ENCODE measurements around the gene KRT7.

Gene KRT7

DNA sequence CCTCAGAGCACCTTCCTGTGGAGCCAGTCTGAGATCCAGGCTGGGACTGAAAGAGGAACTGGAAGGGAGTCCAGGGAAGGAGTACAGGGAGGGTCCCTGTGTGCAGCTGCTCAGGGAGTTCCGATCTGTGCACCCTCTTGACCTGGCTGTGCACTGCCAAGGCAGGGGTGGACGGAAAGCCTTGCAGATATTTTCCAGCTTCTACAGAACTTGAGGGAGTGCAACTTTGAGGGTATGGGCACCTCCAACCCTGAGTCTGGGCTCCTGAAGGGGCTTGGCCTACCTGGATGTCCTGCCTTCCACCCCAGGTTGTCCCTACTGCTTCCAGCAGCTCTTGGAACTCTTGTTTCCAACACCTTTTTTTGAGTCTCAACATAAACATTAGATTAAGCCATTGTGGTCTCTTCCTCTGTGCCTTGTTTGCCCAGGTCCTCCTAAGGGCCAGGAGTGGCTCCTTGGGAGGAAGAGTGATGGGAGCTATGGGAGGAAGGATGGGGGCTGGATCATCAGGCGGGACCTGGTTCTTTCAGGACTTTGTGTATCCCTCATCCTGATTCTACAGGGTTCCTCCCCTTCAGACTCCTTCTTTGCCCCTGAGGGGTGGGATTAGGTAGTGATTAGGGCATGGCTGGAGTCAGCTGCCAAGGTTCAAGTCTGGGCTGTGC is 3.5 kb downstream of the KRT7 start:
- TF ChIP-seq TAF1 (IDR thresholded peaks at IDR 0.05; ENCODE audit: borderline replicate concordance, insufficient read depth, low read length) (no peak), POLR2AphosphoS5 (IDR thresholded peaks at IDR 0.05; ENCODE audit: low read depth, low read length) (no peak), SIN3A (IDR thresholded peaks at IDR 0.05; ENCODE audit: borderline replicate concordance, insufficient read depth, low read length) (no peak), FOXP2 (optimal IDR thresholded peaks at IDR 0.05; ENCODE audit: borderline replicate concordance, extremely low read depth, extremely low read length, insufficient read depth) (no peak)
- TF ChIP-seq, protein P1, sequence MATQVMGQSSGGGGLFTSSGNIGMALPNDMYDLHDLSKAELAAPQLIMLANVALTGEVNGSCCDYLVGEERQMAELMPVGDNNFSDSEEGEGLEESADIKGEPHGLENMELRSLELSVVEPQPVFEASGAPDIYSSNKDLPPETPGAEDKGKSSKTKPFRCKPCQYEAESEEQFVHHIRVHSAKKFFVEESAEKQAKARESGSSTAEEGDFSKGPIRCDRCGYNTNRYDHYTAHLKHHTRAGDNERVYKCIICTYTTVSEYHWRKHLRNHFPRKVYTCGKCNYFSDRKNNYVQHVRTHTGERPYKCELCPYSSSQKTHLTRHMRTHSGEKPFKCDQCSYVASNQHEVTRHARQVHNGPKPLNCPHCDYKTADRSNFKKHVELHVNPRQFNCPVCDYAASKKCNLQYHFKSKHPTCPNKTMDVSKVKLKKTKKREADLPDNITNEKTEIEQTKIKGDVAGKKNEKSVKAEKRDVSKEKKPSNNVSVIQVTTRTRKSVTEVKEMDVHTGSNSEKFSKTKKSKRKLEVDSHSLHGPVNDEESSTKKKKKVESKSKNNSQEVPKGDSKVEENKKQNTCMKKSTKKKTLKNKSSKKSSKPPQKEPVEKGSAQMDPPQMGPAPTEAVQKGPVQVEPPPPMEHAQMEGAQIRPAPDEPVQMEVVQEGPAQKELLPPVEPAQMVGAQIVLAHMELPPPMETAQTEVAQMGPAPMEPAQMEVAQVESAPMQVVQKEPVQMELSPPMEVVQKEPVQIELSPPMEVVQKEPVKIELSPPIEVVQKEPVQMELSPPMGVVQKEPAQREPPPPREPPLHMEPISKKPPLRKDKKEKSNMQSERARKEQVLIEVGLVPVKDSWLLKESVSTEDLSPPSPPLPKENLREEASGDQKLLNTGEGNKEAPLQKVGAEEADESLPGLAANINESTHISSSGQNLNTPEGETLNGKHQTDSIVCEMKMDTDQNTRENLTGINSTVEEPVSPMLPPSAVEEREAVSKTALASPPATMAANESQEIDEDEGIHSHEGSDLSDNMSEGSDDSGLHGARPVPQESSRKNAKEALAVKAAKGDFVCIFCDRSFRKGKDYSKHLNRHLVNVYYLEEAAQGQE (IDR thresholded peaks at IDR 0.05; ENCODE audit: insufficient read depth in 1 of 2, low read depth in 2 of 2, low read length in 2 of 2), result no peak

DNA sequence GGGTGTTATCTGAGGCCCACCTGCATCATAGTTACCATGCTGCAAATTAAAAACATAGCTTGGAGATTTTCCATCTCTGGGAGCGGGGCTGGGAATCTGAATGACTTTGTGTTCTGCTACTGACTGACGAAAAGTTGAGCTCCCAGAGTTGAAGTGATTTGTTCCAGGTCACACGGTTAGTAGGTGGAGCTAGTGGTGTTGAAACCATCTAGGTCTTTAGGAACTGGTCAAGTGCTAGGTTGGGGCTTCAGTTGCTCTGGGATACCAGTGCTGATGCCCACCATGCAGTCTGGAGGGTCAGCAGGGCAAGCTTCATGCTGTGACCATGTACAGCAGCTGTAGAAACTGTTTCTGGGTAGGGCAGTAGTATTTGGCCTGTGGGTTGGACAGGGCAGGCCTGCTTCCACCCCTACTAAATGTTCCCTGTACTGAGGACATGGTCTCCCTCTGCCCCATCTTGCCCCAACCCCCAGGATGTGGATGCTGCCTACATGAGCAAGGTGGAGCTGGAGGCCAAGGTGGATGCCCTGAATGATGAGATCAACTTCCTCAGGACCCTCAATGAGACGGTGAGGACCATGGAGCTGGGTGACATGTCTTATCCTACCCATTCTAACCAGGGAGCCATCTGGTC is 5.3 kb downstream of the KRT7 start:
- TF ChIP-seq SIN3A (IDR thresholded peaks at IDR 0.05; ENCODE audit: borderline replicate concordance, insufficient read depth, low read length) (no peak), FOXP2 (optimal IDR thresholded peaks at IDR 0.05; ENCODE audit: borderline replicate concordance, extremely low read depth, extremely low read length, insufficient read depth) (no peak), TAF1 (IDR thresholded peaks at IDR 0.05; ENCODE audit: borderline replicate concordance, insufficient read depth, low read length) (no peak), POLR2AphosphoS5 (IDR thresholded peaks at IDR 0.05; ENCODE audit: low read depth, low read length) (no peak)
- TF ChIP-seq, protein P1 (IDR thresholded peaks at IDR 0.05; ENCODE audit: insufficient read depth in 1 of 2, low read depth in 2 of 2, low read length in 2 of 2), result no peak

DNA sequence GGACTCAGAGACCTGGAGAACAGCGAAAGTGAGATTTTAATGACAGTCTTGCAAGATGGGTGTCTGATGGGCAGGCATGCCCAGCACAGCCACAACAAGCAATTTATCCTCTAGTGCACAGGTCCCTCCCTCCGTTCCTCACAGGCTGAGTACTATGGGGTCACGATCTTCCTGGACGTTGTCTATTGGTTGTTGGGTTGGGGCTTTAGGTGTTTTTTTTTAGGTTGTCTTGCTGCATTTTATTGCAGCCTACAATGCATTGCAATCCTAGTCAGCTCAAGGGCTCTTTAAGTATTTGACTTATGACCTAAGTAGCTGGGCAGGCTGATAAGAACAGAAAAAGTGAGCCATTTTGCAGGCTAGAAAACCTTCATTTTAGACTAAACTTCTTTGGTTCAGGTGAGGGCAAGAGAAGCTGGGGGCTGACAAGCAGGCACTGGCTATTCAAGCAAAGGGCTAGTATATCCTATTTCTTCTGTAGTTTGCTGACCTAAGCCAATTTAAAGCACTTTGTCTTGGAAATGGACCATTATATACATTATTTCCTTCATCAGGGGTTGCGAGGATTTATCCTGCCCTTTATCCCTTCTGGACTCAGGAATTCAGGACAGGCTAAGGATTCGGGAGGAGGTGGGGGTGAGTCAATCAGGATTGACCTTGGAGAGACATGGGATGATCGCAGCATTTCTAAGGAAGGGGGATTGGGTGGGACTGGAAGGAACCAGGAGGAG is 6.0 kb downstream of the KRT7 start:
- TF ChIP-seq, protein P1 (IDR thresholded peaks at IDR 0.05; ENCODE audit: insufficient read depth in 1 of 2, low read depth in 2 of 2, low read length in 2 of 2), result no peak
- TF ChIP-seq FOXP2 (optimal IDR thresholded peaks at IDR 0.05; ENCODE audit: borderline replicate concordance, extremely low read depth, extremely low read length, insufficient read depth) (no peak), SIN3A (IDR thresholded peaks at IDR 0.05; ENCODE audit: borderline replicate concordance, insufficient read depth, low read length) (no peak), TAF1 (IDR thresholded peaks at IDR 0.05; ENCODE audit: borderline replicate concordance, insufficient read depth, low read length) (no peak), POLR2AphosphoS5 (IDR thresholded peaks at IDR 0.05; ENCODE audit: low read depth, low read length) (no peak)

DNA sequence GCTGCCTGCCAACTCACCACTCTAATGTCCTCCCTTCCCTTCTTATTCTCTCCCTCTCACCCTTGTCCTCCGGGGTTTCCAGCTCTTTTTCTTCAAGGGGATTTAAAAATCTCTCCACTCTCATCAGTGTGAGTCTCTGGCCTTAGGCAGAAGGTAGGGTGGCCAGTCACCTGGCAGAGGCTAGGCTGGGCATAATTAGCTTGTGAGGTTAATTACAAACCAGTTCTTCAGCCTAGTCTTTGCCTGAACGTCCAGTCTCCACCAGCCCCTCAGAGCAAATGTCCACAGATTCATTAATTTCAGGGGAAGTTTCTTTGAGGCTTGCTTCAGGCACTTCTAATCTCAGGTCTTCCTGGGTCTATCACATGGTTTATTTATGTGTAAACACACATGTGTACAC is 6.7 kb downstream of the KRT7 start:
- TF ChIP-seq FOXP2 (optimal IDR thresholded peaks at IDR 0.05; ENCODE audit: borderline replicate concordance, extremely low read depth, extremely low read length, insufficient read depth) (no peak), POLR2AphosphoS5 (IDR thresholded peaks at IDR 0.05; ENCODE audit: low read depth, low read length) (no peak), SIN3A (IDR thresholded peaks at IDR 0.05; ENCODE audit: borderline replicate concordance, insufficient read depth, low read length) (no peak), TAF1 (IDR thresholded peaks at IDR 0.05; ENCODE audit: borderline replicate concordance, insufficient read depth, low read length) (no peak)
- TF ChIP-seq, protein P1 (IDR thresholded peaks at IDR 0.05; ENCODE audit: insufficient read depth in 1 of 2, low read depth in 2 of 2, low read length in 2 of 2), result no peak
